Astrocyte (in vitro differentiated cells and primary cell): ENCODE measurements around the gene NCAM2. TPM values are rescaled to one million over a fixed set of nuclear protein-coding genes. Genes with fewer than 3 reads are reported as not detected.
A peak's percentile ranks its signal among the peaks of the same experiment; 100 is the strongest.

ENCODE experiments used
- DNase-seq: peaks from one replicate; pipeline ENCODE4 v3.0.0-alpha.2; 2010; ENCODE audit warnings: low read depth
- FAIRE-seq: peaks from 2 replicates; lab custom pipeline; 2011; peaks lifted over from hg19 to GRCh38; lab: Jason Lieb, UNC
- H2AFZ ChIP-seq: 2 replicates; pipeline ENCODE4 v1.6.0; 2012; ENCODE audit warnings: low read depth, low read length, inconsistent platforms
- H3K27ac ChIP-seq: 2 replicates; pipeline ENCODE4 v1.5.1; 2011; ENCODE audit warnings: low read depth, low read length, inconsistent platforms
- H3K27me3 ChIP-seq: 2 replicates; pipeline ENCODE4 v1.6.0; 2011; ENCODE audit warnings: low read length, inconsistent platforms; ENCODE audit not compliant: insufficient read depth
- H3K36me3 ChIP-seq: 2 replicates; pipeline ENCODE4 v1.5.1; 2011; ENCODE audit warnings: low read length, inconsistent platforms; ENCODE audit not compliant: insufficient read depth
- H3K4me1 ChIP-seq: 2 replicates; pipeline ENCODE4 v1.5.1; 2011; ENCODE audit warnings: low read length, inconsistent platforms; ENCODE audit not compliant: insufficient read depth
- H3K4me2 ChIP-seq: 2 replicates; pipeline ENCODE4 v1.6.0; 2012; ENCODE audit warnings: low read length, inconsistent platforms
- H3K4me3 ChIP-seq: 2 replicates; pipeline ENCODE4 v1.5.1; 2011; ENCODE audit warnings: low read depth, mild to moderate bottlenecking, low read length, inconsistent platforms; ENCODE audit not compliant: insufficient read depth
- H3K79me2 ChIP-seq: 2 replicates; pipeline ENCODE4 v1.6.0; 2012; ENCODE audit warnings: mild to moderate bottlenecking, low read length, inconsistent platforms; ENCODE audit not compliant: insufficient read depth
- H3K9ac ChIP-seq: 2 replicates; pipeline ENCODE4 v1.6.0; 2012; ENCODE audit warnings: mild to moderate bottlenecking, low read length, inconsistent platforms
- H3K9me3 ChIP-seq: 2 replicates; pipeline ENCODE4 v1.5.1; 2012; ENCODE audit warnings: low read depth, mild to moderate bottlenecking, low read length, inconsistent platforms; ENCODE audit not compliant: insufficient read depth
- H4K20me1 ChIP-seq: 2 replicates; pipeline ENCODE4 v1.6.0; 2012; ENCODE audit warnings: low read length, inconsistent platforms; ENCODE audit not compliant: insufficient read depth
- H3K27ac Mint-ChIP-seq: one replicate; pipeline ENCODE4 v1.8.0; 2021; ENCODE audit warnings: mild to moderate bottlenecking, mixed read lengths; ENCODE audit not compliant: unreplicated experiment
- H3K27me3 Mint-ChIP-seq: one replicate; pipeline ENCODE4 v1.8.0; 2021; ENCODE audit warnings: low read depth, mixed read lengths; ENCODE audit not compliant: unreplicated experiment
- H3K36me3 Mint-ChIP-seq: one replicate; pipeline ENCODE4 v1.8.0; 2021; ENCODE audit warnings: low read depth, mixed read lengths; ENCODE audit not compliant: unreplicated experiment
- H3K4me1 Mint-ChIP-seq: one replicate; pipeline ENCODE4 v1.8.0; 2021; ENCODE audit warnings: low read depth, mixed read lengths; ENCODE audit not compliant: unreplicated experiment
- H3K4me3 Mint-ChIP-seq: one replicate; pipeline ENCODE4 v1.8.0; 2021; ENCODE audit warnings: mild to moderate bottlenecking, moderate library complexity, mixed read lengths; ENCODE audit not compliant: unreplicated experiment
- H3K9me3 Mint-ChIP-seq: one replicate; pipeline ENCODE4 v1.8.0; 2021; ENCODE audit warnings: mild to moderate bottlenecking, mixed read lengths; ENCODE audit not compliant: unreplicated experiment
- EZH2 ChIP-seq: IDR thresholded peaks from 2 replicates; pipeline ENCODE4 v1.6.1; 2012; ENCODE audit warnings: mild to moderate bottlenecking, low read length, inconsistent platforms; ENCODE audit not compliant: insufficient read depth
- total RNA-seq: library from RNA; stranded (reverse); gene quantifications from 2 replicates; pipeline ENCODE4 v1.2.1, GENCODE V29; 2021
- TF ChIP-seq, protein P1 (sequence below): IDR thresholded peaks from 2 replicates; pipeline ENCODE4 v1.5.1; 2011; ENCODE audit warnings: low read depth, mild to moderate bottlenecking, inconsistent platforms, low read length, moderate library complexity; ENCODE audit not compliant: insufficient read depth

NCAM2 gene
- total RNA-seq, 1 donor from 2014 or later, result 6.8 TPM

DNA sequence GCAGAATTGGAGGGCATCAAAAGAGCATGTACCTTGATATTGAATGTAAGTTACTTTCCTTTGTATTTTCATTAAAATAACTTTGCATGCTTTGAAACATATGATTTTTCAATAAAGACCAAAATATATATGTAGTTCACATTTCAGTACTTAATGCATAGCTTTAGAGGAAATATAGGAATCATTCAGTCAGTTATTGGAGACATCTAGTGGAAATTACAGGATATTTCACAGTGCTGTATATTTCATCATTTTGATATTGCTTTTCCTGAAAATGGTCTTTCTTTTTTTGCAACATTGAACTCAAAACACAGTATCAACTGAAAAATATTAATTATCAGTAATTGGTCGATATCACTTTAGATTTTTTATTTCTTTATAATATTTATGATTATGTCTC, 375.8 kb downstream of the NCAM2 start:
- H3K36me3 ChIP-seq, result no peaks in the 10 kb centered on the region
- H3K9me3 ChIP-seq, result no peaks in the 10 kb centered on the region
- H4K20me1 ChIP-seq, result no peaks in the 10 kb centered on the region
- DNase-seq (no peak), FAIRE-seq (no peak)
- no peak for TF ChIP-seq EZH2
- TF ChIP-seq, protein P1, sequence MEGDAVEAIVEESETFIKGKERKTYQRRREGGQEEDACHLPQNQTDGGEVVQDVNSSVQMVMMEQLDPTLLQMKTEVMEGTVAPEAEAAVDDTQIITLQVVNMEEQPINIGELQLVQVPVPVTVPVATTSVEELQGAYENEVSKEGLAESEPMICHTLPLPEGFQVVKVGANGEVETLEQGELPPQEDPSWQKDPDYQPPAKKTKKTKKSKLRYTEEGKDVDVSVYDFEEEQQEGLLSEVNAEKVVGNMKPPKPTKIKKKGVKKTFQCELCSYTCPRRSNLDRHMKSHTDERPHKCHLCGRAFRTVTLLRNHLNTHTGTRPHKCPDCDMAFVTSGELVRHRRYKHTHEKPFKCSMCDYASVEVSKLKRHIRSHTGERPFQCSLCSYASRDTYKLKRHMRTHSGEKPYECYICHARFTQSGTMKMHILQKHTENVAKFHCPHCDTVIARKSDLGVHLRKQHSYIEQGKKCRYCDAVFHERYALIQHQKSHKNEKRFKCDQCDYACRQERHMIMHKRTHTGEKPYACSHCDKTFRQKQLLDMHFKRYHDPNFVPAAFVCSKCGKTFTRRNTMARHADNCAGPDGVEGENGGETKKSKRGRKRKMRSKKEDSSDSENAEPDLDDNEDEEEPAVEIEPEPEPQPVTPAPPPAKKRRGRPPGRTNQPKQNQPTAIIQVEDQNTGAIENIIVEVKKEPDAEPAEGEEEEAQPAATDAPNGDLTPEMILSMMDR, result peak; percentile 5
- no peak overlapping the region for H3K27ac ChIP-seq
- Mint-ChIP-seq H3K36me3 (no peaks in the 10 kb centered on the region), H3K4me3 (no peak overlapping the region), H3K27me3 (no peaks in the 10 kb centered on the region), H3K9me3 (peaks cover 2% of the 10 kb centered on the region), H3K4me1 (no peaks in the 10 kb centered on the region), H3K27ac (no peak overlapping the region)
- H3K4me1 ChIP-seq, result no peaks in the 10 kb centered on the region
- no peaks in the 10 kb centered on the region for H3K79me2 ChIP-seq
- H3K27me3 ChIP-seq, result no peaks in the 10 kb centered on the region
- H3K4me3 ChIP-seq, result no peak overlapping the region
- no peak overlapping the region for H3K4me2 ChIP-seq
- no peak overlapping the region for H3K9ac ChIP-seq
- no peak overlapping the region for H2AFZ ChIP-seq

- no peaks in the 10 kb centered on the region for H3K9me3 Mint-ChIP-seq
- H3K36me3 Mint-ChIP-seq, result no peaks in the 10 kb centered on the region
- H3K36me3 ChIP-seq, result no peaks in the 10 kb centered on the region
- H2AFZ ChIP-seq, result no peak overlapping the region
- no peak overlapping the region for H3K9ac ChIP-seq
- no peak for FAIRE-seq
- H3K4me1 Mint-ChIP-seq, result no peaks in the 10 kb centered on the region
- H3K4me2 ChIP-seq, result no peak overlapping the region
- no peaks in the 10 kb centered on the region for H3K79me2 ChIP-seq
- no peak for TF ChIP-seq EZH2
- TF ChIP-seq, protein P1, result no peak
- DNase-seq, result peak; percentile 41
- H3K27me3 Mint-ChIP-seq, result no peaks in the 10 kb centered on the region
- no peaks in the 10 kb centered on the region for H3K27me3 ChIP-seq
- H3K4me1 ChIP-seq, result no peaks in the 10 kb centered on the region
- no peaks in the 10 kb centered on the region for H3K9me3 ChIP-seq
- H3K27ac ChIP-seq, result no peak overlapping the region
- no peaks in the 10 kb centered on the region for H4K20me1 ChIP-seq
- H3K4me3 Mint-ChIP-seq, result no peak overlapping the region
- no peak overlapping the region for H3K27ac Mint-ChIP-seq
- H3K4me3 ChIP-seq, result no peak overlapping the region
Observed at GRCh38 chr21:21383126-21383525, 384.9 kb downstream of the NCAM2 start.

DNA sequence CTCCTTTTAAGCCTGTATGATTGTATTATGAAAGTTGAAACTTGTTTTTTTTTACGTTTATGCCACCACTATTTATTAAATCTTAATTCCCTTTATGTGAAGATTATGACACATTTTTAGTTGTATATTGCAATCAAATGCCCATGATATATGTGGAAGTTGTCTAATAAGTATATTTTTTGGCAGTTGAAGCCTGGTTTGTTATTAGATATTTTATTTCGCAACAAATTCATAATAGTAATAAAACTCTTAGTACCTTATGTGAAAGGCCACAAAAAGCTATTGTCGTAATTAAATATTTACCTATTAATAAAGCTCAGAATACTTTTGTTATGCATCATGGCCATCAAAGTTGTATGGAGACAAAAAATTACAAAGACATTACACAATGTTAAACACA, 386.8 kb downstream of the NCAM2 start:
- H3K4me3 Mint-ChIP-seq, result no peak overlapping the region
- no peak for FAIRE-seq
- TF ChIP-seq EZH2, result no peak
- TF ChIP-seq, protein P1, result no peak

More for the DNA sequence above, 386.8 kb downstream of the NCAM2 start:
- no peaks in the 10 kb centered on the region for H3K27me3 Mint-ChIP-seq
- Histone ChIP-seq H4K20me1 (no peaks in the 10 kb centered on the region), H3K36me3 (no peaks in the 10 kb centered on the region), H3K79me2 (no peaks in the 10 kb centered on the region), H3K9ac (no peak overlapping the region), H3K27me3 (no peaks in the 10 kb centered on the region), H3K4me3 (no peak overlapping the region), H3K4me1 (no peaks in the 10 kb centered on the region), H3K4me2 (no peak overlapping the region), H2AFZ (no peak overlapping the region), H3K9me3 (no peaks in the 10 kb centered on the region), H3K27ac (no peak overlapping the region)
- no peak overlapping the region for H3K27ac Mint-ChIP-seq
- H3K9me3 Mint-ChIP-seq, result no peaks in the 10 kb centered on the region
- no peak for DNase-seq
- H3K4me1 Mint-ChIP-seq, result no peaks in the 10 kb centered on the region
- H3K36me3 Mint-ChIP-seq, result no peaks in the 10 kb centered on the region
